Measurements from ENCODE around the gene PLP1.

Gene PLP1

DNA sequence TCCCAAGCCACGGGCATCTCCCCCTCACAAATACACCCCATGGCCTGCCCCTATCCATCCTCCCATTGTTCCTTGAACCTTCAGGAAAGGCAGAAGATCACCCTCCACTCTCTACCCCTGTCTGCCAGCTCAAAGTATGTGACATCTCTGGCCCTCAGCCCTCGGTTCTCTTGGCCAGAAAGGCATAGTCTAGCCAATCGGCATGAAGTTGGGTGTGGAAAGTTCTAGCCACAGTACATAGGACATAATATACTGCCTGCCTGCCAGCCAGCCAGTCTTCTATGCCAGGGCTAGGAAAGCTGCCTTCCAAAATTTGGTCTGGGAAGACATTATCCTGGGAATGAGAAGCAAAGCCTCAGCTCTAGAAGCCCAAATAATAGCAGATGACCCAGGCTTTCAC is 3.2 kb upstream of the PLP1 start:
- TF ChIP-seq POLR2AphosphoS5 (IDR thresholded peaks at IDR 0.05; ENCODE audit: borderline replicate concordance, low read depth, low read length) (no peak), EZH2 (IDR thresholded peaks at IDR 0.05) (no peak), FOXP2 (optimal IDR thresholded peaks at IDR 0.05; ENCODE audit: control extremely low read depth, extremely low read length, insufficient read depth) (no peak)

DNA sequence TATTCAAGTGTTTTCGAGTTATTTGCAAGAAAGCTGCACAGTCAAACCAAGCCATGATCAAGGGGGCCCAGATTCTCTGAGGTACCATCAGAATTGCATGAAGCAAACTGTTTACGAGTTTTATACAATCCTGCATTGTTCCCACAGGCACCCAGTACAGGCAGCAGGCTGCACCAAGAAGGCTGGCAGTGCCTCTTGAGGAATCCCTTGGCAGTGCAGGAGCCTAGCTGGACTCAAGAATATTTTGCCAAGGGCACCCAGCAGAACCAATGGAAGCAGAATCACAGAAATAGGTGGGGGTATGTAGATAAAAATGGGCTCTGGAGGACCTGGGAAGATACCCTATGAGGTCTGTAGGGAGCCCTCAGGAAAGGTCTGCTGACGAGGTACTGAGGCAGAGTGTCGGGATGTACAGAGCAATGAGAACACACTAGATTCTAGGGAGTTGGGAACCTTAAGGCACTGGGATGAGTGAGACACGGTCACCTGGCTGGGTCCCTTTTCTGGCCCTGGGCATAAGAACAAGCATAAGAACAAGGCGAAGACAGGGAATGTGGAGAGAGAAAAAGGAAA is 2.5 kb upstream of the PLP1 start:
- no peak overlapping the region for H3K27ac ChIP-seq
- H3K36me3 ChIP-seq (ENCODE audit: insufficient read depth, low read length) = no peaks in the 10 kb centered on the region
- no peak for TF ChIP-seq POLR2AphosphoS5 (IDR thresholded peaks at IDR 0.05; ENCODE audit: borderline replicate concordance, low read depth, low read length)
- no peak overlapping the region for H3K9ac ChIP-seq (ENCODE audit: insufficient read length)
- DNase-seq (ENCODE audit: low read depth, low spot score) = no peak
- no peak overlapping the region for H3K4me3 ChIP-seq
- no peaks in the 10 kb centered on the region for H3K9me3 ChIP-seq (ENCODE audit: low read depth, low read length)

More for the DNA sequence above, 3.2 kb upstream of the PLP1 start:
- Histone ChIP-seq H3K27ac (no peak overlapping the region), H3K9me3 (ENCODE audit: low read depth, low read length) (no peaks in the 10 kb centered on the region), H3K9ac (ENCODE audit: insufficient read length) (no peak overlapping the region), H3K36me3 (ENCODE audit: insufficient read depth, low read length) (no peaks in the 10 kb centered on the region), H3K4me3 (no peak overlapping the region)
- no peak for DNase-seq (ENCODE audit: low read depth, low spot score)

DNA sequence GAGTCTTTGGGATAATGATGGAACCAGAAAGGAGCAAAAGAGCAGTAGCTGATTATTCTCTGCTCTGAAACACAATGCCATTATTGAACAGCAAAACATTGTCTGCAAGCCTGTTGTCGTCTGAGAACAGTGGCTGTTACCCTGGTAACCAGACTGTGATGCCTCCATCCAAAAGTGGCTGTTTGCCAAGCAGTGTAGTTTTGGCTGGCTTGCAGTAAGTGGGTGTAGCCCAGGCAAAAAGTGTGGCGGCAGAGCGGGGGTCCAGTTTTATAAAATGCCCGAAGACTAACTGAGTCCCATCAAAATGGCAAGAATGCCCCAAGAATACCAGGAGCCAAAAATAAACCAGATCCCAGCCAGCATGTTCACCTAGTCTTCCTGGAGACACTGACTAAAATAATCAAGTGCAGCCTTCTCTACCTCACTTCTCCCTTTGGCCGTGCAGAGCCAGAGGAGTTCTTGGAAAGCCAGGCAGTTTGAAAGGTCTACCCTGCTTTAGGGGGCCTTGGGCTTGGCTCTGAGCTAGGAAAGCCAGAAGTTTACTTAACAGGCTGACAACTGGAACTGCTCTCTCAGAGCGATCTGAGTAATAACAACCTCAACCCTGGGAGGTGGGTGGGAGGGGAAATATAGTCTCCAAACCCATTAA is 2.6 kb downstream of the PLP1 start:
- no peak overlapping the region for H3K9ac ChIP-seq (ENCODE audit: insufficient read length)
- no peaks in the 10 kb centered on the region for H3K9me3 ChIP-seq (ENCODE audit: low read depth, low read length)
- no peak overlapping the region for H3K27ac ChIP-seq

DNA sequence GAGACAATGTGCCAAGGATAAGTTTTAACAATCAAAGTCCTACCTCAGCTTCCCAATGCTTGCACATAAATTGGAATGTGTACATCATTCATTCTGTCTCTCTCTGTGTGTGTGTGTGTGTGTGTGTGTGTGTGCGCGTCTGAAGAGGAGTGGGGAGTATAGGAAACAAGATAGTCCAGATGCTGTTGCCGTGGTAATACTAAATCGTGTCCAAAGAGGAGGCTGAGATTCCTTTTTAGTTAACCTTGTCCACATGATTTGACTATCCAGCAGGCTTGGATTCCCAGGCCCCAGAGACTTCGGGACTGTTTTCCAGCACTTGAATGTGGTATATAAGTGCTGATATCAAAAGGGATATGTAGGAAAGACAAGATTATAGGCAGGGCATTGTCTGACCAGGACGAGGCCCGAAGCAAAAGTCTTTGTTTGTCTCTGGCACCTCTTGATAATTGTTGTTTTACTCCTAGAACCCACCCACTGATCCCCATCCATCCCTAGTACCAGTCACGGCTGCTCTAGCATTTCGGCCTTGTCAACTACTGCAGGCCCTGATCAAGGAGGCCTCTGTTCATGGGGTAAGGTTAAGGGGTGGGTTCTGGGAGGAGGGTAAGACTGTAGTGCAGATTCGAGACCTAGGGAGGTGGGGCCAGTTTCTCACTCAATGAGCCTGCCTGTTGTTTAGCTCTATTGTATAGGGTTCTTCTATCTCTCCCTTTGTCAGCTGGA is 3.9 kb downstream of the PLP1 start:
- H3K4me3 ChIP-seq = no peak overlapping the region
- H3K36me3 ChIP-seq (ENCODE audit: insufficient read depth, low read length) = no peaks in the 10 kb centered on the region
- TF ChIP-seq EZH2 (IDR thresholded peaks at IDR 0.05) (no peak), POLR2AphosphoS5 (IDR thresholded peaks at IDR 0.05; ENCODE audit: borderline replicate concordance, low read depth, low read length) (no peak), FOXP2 (optimal IDR thresholded peaks at IDR 0.05; ENCODE audit: control extremely low read depth, extremely low read length, insufficient read depth) (no peak)
- no peak overlapping the region for H3K27ac ChIP-seq
- DNase-seq (ENCODE audit: low read depth, low spot score) = no peak
- no peaks in the 10 kb centered on the region for H3K9me3 ChIP-seq (ENCODE audit: low read depth, low read length)
- no peak overlapping the region for H3K9ac ChIP-seq (ENCODE audit: insufficient read length)

More for the DNA sequence above, 2.6 kb downstream of the PLP1 start:
- H3K36me3 ChIP-seq (ENCODE audit: insufficient read depth, low read length) = no peaks in the 10 kb centered on the region
- H3K4me3 ChIP-seq = no peak overlapping the region
- no peak for DNase-seq (ENCODE audit: low read depth, low spot score)
- no peak for TF ChIP-seq EZH2 (IDR thresholded peaks at IDR 0.05)
- TF ChIP-seq POLR2AphosphoS5 (IDR thresholded peaks at IDR 0.05; ENCODE audit: borderline replicate concordance, low read depth, low read length) = no peak
- TF ChIP-seq FOXP2 (optimal IDR thresholded peaks at IDR 0.05; ENCODE audit: control extremely low read depth, extremely low read length, insufficient read depth) = no peak

DNA sequence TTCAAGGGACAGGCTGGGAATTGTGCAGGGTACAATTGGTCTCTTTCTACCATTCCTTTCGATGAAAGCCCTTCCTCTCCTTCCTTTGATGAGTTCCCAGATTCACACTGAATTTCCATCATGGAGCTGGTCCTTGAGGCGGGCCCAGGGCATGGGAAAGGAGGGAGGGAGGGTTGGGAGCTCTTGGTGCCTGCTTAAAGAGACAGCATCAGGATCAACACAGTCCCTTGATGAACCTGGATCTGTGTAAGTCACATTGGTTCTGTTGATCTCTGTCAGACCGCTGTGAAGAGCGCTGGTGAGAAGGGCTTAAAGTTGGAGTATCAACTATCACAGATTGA is 4.4 kb downstream of the PLP1 start:
- H3K27ac ChIP-seq = no peak overlapping the region
- H3K9ac ChIP-seq (ENCODE audit: insufficient read length) = no peak overlapping the region
- no peak overlapping the region for H3K4me3 ChIP-seq
- DNase-seq (ENCODE audit: low read depth, low spot score) = no peak
- H3K36me3 ChIP-seq (ENCODE audit: insufficient read depth, low read length) = no peaks in the 10 kb centered on the region
- H3K9me3 ChIP-seq (ENCODE audit: low read depth, low read length) = no peaks in the 10 kb centered on the region
- TF ChIP-seq EZH2 (IDR thresholded peaks at IDR 0.05) (no peak), FOXP2 (optimal IDR thresholded peaks at IDR 0.05; ENCODE audit: control extremely low read depth, extremely low read length, insufficient read depth) (no peak), POLR2AphosphoS5 (IDR thresholded peaks at IDR 0.05; ENCODE audit: borderline replicate concordance, low read depth, low read length) (no peak)

DNA sequence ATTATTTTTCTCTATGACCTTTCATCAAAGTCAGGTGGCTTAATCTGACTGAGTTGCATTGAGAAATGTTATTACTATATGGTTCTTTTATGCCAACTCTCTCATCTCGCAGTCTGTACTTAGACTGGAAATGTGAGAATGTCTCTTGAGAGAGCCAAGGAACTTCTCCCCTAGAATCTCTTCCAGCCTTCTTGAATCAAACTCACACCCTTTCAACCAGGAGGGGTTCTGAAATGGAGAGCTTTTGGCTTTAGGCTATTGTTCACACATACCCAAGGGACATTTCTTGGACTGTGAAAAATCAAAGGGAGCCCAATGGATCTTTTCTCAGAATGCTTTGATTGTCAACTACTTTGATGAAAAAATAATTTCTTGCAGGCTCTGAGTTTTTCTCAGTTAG is 5.1 kb downstream of the PLP1 start:
- no peaks in the 10 kb centered on the region for H3K36me3 ChIP-seq (ENCODE audit: insufficient read depth, low read length)
- no peak for DNase-seq (ENCODE audit: low read depth, low spot score)
- TF ChIP-seq POLR2AphosphoS5 (IDR thresholded peaks at IDR 0.05; ENCODE audit: borderline replicate concordance, low read depth, low read length) (no peak), FOXP2 (optimal IDR thresholded peaks at IDR 0.05; ENCODE audit: control extremely low read depth, extremely low read length, insufficient read depth) (no peak)
- no peak overlapping the region for H3K4me3 ChIP-seq
- no peak overlapping the region for H3K27ac ChIP-seq
- no peaks in the 10 kb centered on the region for H3K9me3 ChIP-seq (ENCODE audit: low read depth, low read length)
- no peak overlapping the region for H3K9ac ChIP-seq (ENCODE audit: insufficient read length)

DNA sequence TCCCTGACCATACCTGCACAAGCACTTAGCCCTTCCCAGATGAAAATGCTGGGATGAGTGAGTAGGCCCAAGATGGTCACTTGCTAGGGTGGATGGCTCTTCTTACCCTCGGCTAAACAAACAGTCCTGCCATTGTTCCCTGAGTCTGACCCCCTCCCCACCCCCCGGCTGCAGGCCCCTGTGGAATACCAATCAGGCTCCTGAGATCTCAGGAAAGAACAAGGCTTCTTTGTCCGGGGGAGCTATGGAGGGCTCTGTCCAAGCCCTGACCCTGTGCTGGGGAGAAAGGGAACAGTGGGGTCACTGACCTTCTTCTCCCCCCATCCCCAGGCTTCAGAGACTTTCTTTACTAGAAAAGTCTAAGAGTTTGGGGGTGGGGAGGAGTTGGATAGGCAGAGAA is 6.0 kb downstream of the PLP1 start:
- TF ChIP-seq POLR2AphosphoS5 (IDR thresholded peaks at IDR 0.05; ENCODE audit: borderline replicate concordance, low read depth, low read length) (no peak), FOXP2 (optimal IDR thresholded peaks at IDR 0.05; ENCODE audit: control extremely low read depth, extremely low read length, insufficient read depth) (no peak), EZH2 (IDR thresholded peaks at IDR 0.05) (no peak)
- Histone ChIP-seq H3K9ac (ENCODE audit: insufficient read length) (no peak overlapping the region), H3K36me3 (ENCODE audit: insufficient read depth, low read length) (no peaks in the 10 kb centered on the region), H3K4me3 (no peak overlapping the region), H3K9me3 (ENCODE audit: low read depth, low read length) (no peaks in the 10 kb centered on the region), H3K27ac (no peak overlapping the region)
- no peak for DNase-seq (ENCODE audit: low read depth, low spot score)

DNA sequence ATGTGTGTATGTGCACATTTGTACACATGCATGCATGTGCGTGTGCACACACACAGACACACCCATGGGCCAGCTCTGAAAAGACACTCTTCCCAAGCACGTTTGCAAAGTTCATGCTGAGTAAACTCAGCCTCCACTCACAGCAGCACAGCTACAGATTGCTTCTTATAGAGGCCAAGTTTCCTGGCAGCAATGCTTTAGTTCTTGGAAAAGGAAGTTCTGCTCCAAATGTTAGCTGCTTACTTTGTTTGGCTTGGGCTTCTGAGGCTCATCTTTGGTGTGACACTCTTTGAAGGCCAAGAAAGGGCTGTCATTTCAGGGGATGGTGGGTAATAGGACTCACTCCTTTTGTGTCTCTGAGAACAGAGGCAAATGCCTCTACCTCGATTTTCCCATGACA is 6.6 kb downstream of the PLP1 start:
- TF ChIP-seq FOXP2 (optimal IDR thresholded peaks at IDR 0.05; ENCODE audit: control extremely low read depth, extremely low read length, insufficient read depth) (no peak), EZH2 (IDR thresholded peaks at IDR 0.05) (no peak), POLR2AphosphoS5 (IDR thresholded peaks at IDR 0.05; ENCODE audit: borderline replicate concordance, low read depth, low read length) (no peak)
- no peak for DNase-seq (ENCODE audit: low read depth, low spot score)
- no peak overlapping the region for H3K9ac ChIP-seq (ENCODE audit: insufficient read length)
- no peaks in the 10 kb centered on the region for H3K9me3 ChIP-seq (ENCODE audit: low read depth, low read length)
- H3K27ac ChIP-seq = no peak overlapping the region
- no peak overlapping the region for H3K4me3 ChIP-seq
- no peaks in the 10 kb centered on the region for H3K36me3 ChIP-seq (ENCODE audit: insufficient read depth, low read length)

Measured in SK-N-MC (cell line).